ENCODE results near the gene THAP3.

DNA sequence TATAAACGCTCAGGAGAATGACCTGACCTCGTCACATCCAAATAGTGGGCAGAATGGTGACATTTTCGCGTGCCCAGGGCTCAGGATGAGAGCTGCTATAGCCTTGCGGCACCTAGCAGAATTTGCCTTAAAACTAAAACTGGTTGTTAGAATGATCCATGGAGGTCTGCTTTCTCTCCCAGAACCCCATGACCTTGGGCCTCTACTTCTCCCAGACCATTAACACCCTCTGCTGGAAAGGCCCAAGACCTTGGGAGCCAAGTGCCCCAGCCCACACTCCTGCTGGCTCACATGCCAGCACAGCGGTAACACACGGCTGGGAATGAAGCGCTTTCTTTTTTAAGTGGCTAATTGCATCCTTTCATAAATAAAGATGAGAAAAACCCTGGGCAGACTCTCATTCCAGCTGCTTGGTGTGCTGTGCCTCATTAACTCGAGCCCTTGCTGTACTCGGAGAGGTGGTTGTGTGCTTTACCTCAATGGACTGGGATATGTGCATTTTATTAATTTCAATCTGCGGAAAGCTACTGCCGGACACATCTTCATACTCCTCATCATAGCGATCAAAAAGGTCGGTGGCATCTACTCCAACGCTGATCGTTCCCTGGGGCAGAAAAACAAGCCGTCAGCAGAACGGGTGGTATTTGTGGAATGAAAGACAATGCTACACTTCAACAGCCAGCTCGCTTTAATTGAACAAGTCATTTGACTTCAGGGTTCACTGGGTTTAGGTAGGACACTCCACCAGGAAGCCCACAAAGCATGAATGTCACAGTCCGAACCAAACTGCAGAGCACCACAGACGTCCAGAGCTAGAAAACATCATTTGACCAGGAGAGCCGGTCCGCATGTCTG, 29.0 kb downstream of the THAP3 start:
- no peak for TF ChIP-seq POLR2A (IDR thresholded peaks at IDR 0.05)
- TF ChIP-seq, protein P1, sequence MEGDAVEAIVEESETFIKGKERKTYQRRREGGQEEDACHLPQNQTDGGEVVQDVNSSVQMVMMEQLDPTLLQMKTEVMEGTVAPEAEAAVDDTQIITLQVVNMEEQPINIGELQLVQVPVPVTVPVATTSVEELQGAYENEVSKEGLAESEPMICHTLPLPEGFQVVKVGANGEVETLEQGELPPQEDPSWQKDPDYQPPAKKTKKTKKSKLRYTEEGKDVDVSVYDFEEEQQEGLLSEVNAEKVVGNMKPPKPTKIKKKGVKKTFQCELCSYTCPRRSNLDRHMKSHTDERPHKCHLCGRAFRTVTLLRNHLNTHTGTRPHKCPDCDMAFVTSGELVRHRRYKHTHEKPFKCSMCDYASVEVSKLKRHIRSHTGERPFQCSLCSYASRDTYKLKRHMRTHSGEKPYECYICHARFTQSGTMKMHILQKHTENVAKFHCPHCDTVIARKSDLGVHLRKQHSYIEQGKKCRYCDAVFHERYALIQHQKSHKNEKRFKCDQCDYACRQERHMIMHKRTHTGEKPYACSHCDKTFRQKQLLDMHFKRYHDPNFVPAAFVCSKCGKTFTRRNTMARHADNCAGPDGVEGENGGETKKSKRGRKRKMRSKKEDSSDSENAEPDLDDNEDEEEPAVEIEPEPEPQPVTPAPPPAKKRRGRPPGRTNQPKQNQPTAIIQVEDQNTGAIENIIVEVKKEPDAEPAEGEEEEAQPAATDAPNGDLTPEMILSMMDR (IDR thresholded peaks at IDR 0.05), result no peak
